Adrenal gland (tissue), 5 donors: Measurements from ENCODE around the gene DENND4A.

Experiments
- CTCF ChIP-seq, 6 experiments: fragments of 450-650 bp in 4 of 6; fragments of 200-600 bp in 2 of 6; sonication (generic) in 1 of 6; IDR thresholded peaks; 1 replicate in 5 of 6; 2 replicates in 1 of 6; pipeline versions ENCODE4 v1.5.1 to v1.8.0; 2016 to 2021; ENCODE audit warnings: antibody characterized with exemption in 6 of 6, mild to moderate bottlenecking in 2 of 6, moderate library complexity in 1 of 6
- POLR2A ChIP-seq, 2 donors: fragments of 450-650 bp; IDR thresholded peaks; one replicate each; pipeline ENCODE4 v1.6.1; 2017; ENCODE audit warnings: antibody characterized with exemption in 2 of 2, mild to moderate bottlenecking in 2 of 2, moderate library complexity in 1 of 2
- donor health status: DM: no; HTN: no; CAD: no.

DNA sequence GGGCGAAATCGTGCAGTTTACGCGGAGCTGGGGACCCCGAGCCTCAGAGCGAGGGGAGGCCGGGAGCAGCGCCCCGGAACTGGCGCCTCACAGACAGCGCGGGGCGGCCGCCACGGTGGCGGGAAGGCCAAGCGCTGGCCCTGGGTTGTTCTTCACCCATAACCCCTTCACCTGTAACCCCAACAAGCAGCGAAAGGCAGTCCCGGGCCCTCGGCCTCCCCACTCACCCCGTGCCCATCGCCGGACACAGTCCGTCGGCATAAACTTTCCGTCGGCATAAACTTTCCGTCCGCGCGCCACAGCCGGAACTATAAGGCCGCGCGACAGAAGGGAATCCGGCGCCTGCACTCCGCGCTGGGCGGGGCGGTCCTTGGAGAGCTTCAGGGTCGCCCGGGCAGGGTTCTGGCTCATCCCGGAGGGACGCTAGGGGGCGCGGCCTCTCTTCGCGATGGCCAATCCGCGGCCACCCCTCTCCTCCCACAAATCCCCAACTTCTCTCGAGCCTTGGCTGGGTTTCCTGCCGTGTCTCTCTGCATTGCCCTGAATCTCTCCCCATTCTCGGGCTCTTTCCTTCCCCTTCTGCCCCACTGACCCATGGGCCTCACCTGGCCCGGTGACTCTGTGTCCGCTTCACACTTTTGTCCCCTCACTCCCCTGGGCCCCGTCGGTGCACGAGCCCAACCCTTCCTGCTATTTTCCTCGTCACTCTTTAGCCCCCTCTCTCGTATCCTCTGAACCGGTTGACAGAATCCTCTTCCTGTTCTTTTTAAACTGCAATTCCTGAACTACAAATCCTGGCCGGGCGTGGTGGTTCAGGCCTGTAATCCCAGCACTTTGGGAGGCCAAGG, 181.0 kb downstream of the DENND4A start, which contains the start of gene INTS14:
- TF ChIP-seq CTCF (IDR thresholded peaks at IDR 0.05) (peak; percentile 36 to 79 (median 52)), POLR2A (IDR thresholded peaks at IDR 0.05) (peak; percentile 59 to 83)
